GM23338 (cell line): ENCODE data around the gene SF3A1. TPM values are rescaled to one million over a fixed set of nuclear protein-coding genes. Genes with fewer than 3 reads are reported as not detected.
"Not testable (repeated sequence)": the region's sequence is repeated elsewhere in the genome, so short reads cannot be mapped to it uniquely, and the experiment has no call there.

Experiments
- ATAC-seq: fragments of 200-7000 bp; cut with Tn5 transposase; 3 replicates; pipeline ENCODE4 v1.9.1; 2020
- DNase-seq: peaks from one replicate; pipeline ENCODE4 v3.0.0-alpha.2; 2015; ENCODE audit warnings: low spot score
- H2AFZ ChIP-seq: fragments of 200-600 bp; sonication (generic); 2 replicates; pipeline ENCODE4 v1.8.0; 2016; ENCODE audit warnings: antibody characterized with exemption, mild to moderate bottlenecking, moderate library complexity
- H3F3A ChIP-seq: fragments of 200-600 bp; sonication (generic); replicated peaks from 2 replicates; pipeline ENCODE4 v1.8.0; 2017; ENCODE audit warnings: antibody characterized with exemption, mixed run types, low read depth
- H3K27ac ChIP-seq: fragments of 200-600 bp; sonication (generic); 2 replicates; pipeline ENCODE4 v1.6.1; 2016; ENCODE audit warnings: low read depth
- H3K27me3 ChIP-seq: fragments of 200-600 bp; sonication (generic); 2 replicates; pipeline ENCODE4 v1.8.0; 2016; ENCODE audit warnings: mild to moderate bottlenecking, mixed run types, moderate library complexity; ENCODE audit not compliant: insufficient read depth
- H3K36me3 ChIP-seq: fragments of 200-600 bp; sonication (generic); 2 replicates; pipeline ENCODE4 v1.8.0; 2016; ENCODE audit warnings: mild to moderate bottlenecking; ENCODE audit not compliant: insufficient read depth
- H3K4me1 ChIP-seq: fragments of 200-600 bp; sonication (generic); 2 replicates; pipeline ENCODE4 v1.8.0; 2016; ENCODE audit warnings: mild to moderate bottlenecking, moderate library complexity; ENCODE audit not compliant: insufficient read depth
- H3K4me2 ChIP-seq: fragments of 200-600 bp; sonication (generic); 2 replicates; pipeline ENCODE4 v1.7.1; 2017; ENCODE audit warnings: mixed run types
- H3K4me3 ChIP-seq: fragments of 200-600 bp; sonication (generic); 2 replicates; pipeline ENCODE4 v1.6.1; 2016; ENCODE audit warnings: mixed run types
- H3K79me2 ChIP-seq: fragments of 200-600 bp; sonication (generic); replicated peaks from 2 replicates; pipeline ENCODE4 v1.8.0; 2017; ENCODE audit warnings: mild to moderate bottlenecking; ENCODE audit not compliant: insufficient read depth
- H3K9me2 ChIP-seq: fragments of 200-600 bp; sonication (generic); 2 replicates; pipeline ENCODE4 v1.8.0; 2017; ENCODE audit not compliant: insufficient read depth
- H4K20me1 ChIP-seq: fragments of 200-600 bp; sonication (generic); replicated peaks from 2 replicates; pipeline ENCODE4 v1.8.0; 2017; ENCODE audit warnings: mild to moderate bottlenecking; ENCODE audit not compliant: insufficient read depth
- H3K27ac Mint-ChIP-seq: 2 replicates; pipeline ENCODE4 v1.8.0; 2020; ENCODE audit warnings: inconsistent platforms, mild to moderate bottlenecking, moderate library complexity, mixed read lengths
- H3K27me3 Mint-ChIP-seq: 3 replicates; pipeline ENCODE4 v1.8.0; 2022; ENCODE audit warnings: low read depth, mild to moderate bottlenecking, moderate library complexity, mixed read lengths, inconsistent platforms; ENCODE audit not compliant: insufficient read depth, poor library complexity
- H3K36me3 Mint-ChIP-seq: 3 replicates; pipeline ENCODE4 v1.8.0; 2021; ENCODE audit warnings: low read depth, mild to moderate bottlenecking, inconsistent platforms, moderate library complexity, mixed read lengths
- H3K4me1 Mint-ChIP-seq: 3 replicates; pipeline ENCODE4 v1.8.0; 2020; ENCODE audit warnings: mild to moderate bottlenecking, inconsistent platforms, mixed read lengths
- H3K4me3 Mint-ChIP-seq: 3 replicates; pipeline ENCODE4 v1.8.0; 2021; ENCODE audit warnings: moderate library complexity, mild to moderate bottlenecking, inconsistent platforms, mixed read lengths
- H3K9me3 Mint-ChIP-seq: 3 replicates; pipeline ENCODE4 v1.8.0; 2020; ENCODE audit warnings: moderate library complexity, mild to moderate bottlenecking, inconsistent platforms, mixed read lengths
- CREB1 ChIP-seq: fragments of 250-450 bp; sonication (Bioruptor Pico); IDR thresholded peaks from 2 replicates; pipeline ENCODE4 v1.5.0; 2020; ENCODE audit warnings: low read depth, mild to moderate bottlenecking, moderate library complexity
- JUNB ChIP-seq: IDR thresholded peaks from one replicate; pipeline ENCODE4 v1.6.1; 2016; ENCODE audit warnings: antibody characterized with exemption; ENCODE audit not compliant: unreplicated experiment
- ZNF331 ChIP-seq: fragments of 250-450 bp; sonication (Bioruptor Pico); IDR thresholded peaks from 2 replicates; pipeline ENCODE4 v1.5.0; 2020; ENCODE audit warnings: low read depth, mild to moderate bottlenecking, moderate library complexity
- polyA plus RNA-seq: library from polyadenylated mRNA; unstranded; fragments of >200 nt; fragmentation: Nextera tagmentation; extraction: Ambion mirVana; gene quantifications from 2 replicates; pipeline ENCODE4 v1.2.1, GENCODE V29; 2016
- total RNA-seq: library from RNA; depleted of rRNA; stranded (reverse); fragments of >200 nt; shearing (Covaris generic); gene quantifications from 2 replicates; pipeline ENCODE4 v1.2.3, GENCODE V29; 2014
- TF ChIP-seq, protein P1 (sequence below), 2 experiments: fragments of 200-600 bp in 1 of 2; sonication (generic) in 1 of 2; conservative IDR thresholded peaks; 2 replicates each; pipeline versions ENCODE4 v1.5.1 to v1.6.1; 2016 to 2017; ENCODE audit warnings: antibody characterized with exemption in 2 of 2, low read depth in 2 of 2, mild to moderate bottlenecking in 2 of 2, moderate library complexity in 1 of 2
- TF ChIP-seq, protein P2 (sequence below): IDR thresholded peaks from one replicate; pipeline ENCODE4 v1.6.1; 2018; ENCODE audit warnings: antibody characterized with exemption; ENCODE audit not compliant: unreplicated experiment

The SF3A1 gene
- total and polyA plus RNA-seq, 2 experiments from 2014 or later: 107 to 108 TPM

DNA sequence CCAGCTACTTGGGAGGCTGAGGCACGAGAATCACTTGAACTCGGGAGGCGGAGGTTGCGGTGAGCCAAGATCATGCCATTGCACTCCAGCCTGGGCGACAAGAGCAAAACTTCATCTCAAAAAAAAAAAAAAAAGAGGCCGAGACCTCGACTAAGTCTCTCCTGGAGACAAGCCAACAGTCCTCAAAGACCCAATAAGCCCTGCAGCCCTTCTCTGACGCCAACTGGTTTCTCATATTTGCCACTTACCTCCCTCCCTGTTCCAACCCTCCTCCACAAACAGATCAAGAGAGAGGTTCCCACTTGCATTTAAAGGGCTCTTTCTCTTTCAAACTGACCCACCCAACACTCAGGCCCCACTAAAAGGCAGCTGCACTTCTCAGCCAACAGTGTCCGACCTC is 18.4 kb downstream of the SF3A1 start:
- not testable (repeated sequence) for H3K4me1 Mint-ChIP-seq, ATAC-seq, H3K4me3 Mint-ChIP-seq, H3K79me2 ChIP-seq, H3K27ac ChIP-seq, H3K27me3 ChIP-seq, H2AFZ ChIP-seq, H3K9me3 Mint-ChIP-seq, H3K27ac Mint-ChIP-seq, H3K4me2 ChIP-seq, H3K4me1 ChIP-seq, H3K27me3 Mint-ChIP-seq, H3K4me3 ChIP-seq, H3F3A ChIP-seq, H4K20me1 ChIP-seq, DNase-seq, H3K9me2 ChIP-seq
- H3K36me3 Mint-ChIP-seq: peaks cover 99% of the 10 kb centered on the region
- H3K36me3 ChIP-seq: peaks cover 68% of the 10 kb centered on the region

DNA sequence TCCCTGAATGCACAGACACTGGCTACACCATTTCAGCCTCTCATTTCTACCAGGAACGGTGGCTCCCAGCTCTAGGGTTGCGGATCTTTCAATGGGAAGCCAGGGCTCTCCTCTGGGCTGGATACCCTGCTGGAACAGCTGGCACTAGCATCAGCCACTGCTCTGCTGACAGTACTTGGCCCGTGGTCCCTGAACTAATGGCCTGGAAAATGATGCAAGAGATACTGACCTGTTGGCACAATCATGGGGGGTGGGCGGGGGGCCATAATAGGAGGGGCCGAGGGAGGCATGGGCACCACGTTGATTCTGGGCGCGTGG is 19.3 kb downstream of the SF3A1 start:
- H2AFZ ChIP-seq: no peak overlapping the region
- H4K20me1 ChIP-seq: peaks cover 10% of the 10 kb centered on the region
- Mint-ChIP-seq H3K36me3 (peaks cover 99% of the 10 kb centered on the region), H3K9me3 (no peaks in the 10 kb centered on the region), H3K27ac (no peak overlapping the region), H3K4me3 (no peak overlapping the region), H3K4me1 (no peaks in the 10 kb centered on the region), H3K27me3 (peaks cover 5% of the 10 kb centered on the region)
- no peak overlapping the region for H3K27ac ChIP-seq
- no peaks in the 10 kb centered on the region for H3K4me1 ChIP-seq
- H3K36me3 ChIP-seq: peaks cover 64% of the 10 kb centered on the region
- no peaks in the 10 kb centered on the region for H3K27me3 ChIP-seq
- H3F3A ChIP-seq: no peaks in the 10 kb centered on the region
- H3K4me3 ChIP-seq: no peak overlapping the region
- no peak for ATAC-seq
- no peaks in the 10 kb centered on the region for H3K79me2 ChIP-seq
- no peak overlapping the region for H3K4me2 ChIP-seq
- no peaks in the 10 kb centered on the region for H3K9me2 ChIP-seq
- TF ChIP-seq, protein P1, sequence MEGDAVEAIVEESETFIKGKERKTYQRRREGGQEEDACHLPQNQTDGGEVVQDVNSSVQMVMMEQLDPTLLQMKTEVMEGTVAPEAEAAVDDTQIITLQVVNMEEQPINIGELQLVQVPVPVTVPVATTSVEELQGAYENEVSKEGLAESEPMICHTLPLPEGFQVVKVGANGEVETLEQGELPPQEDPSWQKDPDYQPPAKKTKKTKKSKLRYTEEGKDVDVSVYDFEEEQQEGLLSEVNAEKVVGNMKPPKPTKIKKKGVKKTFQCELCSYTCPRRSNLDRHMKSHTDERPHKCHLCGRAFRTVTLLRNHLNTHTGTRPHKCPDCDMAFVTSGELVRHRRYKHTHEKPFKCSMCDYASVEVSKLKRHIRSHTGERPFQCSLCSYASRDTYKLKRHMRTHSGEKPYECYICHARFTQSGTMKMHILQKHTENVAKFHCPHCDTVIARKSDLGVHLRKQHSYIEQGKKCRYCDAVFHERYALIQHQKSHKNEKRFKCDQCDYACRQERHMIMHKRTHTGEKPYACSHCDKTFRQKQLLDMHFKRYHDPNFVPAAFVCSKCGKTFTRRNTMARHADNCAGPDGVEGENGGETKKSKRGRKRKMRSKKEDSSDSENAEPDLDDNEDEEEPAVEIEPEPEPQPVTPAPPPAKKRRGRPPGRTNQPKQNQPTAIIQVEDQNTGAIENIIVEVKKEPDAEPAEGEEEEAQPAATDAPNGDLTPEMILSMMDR (conservative IDR thresholded peaks at IDR 0.05; ENCODE audit: low read depth in 2 of 2): no peak
- TF ChIP-seq JUNB (no peak), CREB1 (no peak), ZNF331 (CRISPR knock-in tag) (no peak)
- TF ChIP-seq, protein P2, sequence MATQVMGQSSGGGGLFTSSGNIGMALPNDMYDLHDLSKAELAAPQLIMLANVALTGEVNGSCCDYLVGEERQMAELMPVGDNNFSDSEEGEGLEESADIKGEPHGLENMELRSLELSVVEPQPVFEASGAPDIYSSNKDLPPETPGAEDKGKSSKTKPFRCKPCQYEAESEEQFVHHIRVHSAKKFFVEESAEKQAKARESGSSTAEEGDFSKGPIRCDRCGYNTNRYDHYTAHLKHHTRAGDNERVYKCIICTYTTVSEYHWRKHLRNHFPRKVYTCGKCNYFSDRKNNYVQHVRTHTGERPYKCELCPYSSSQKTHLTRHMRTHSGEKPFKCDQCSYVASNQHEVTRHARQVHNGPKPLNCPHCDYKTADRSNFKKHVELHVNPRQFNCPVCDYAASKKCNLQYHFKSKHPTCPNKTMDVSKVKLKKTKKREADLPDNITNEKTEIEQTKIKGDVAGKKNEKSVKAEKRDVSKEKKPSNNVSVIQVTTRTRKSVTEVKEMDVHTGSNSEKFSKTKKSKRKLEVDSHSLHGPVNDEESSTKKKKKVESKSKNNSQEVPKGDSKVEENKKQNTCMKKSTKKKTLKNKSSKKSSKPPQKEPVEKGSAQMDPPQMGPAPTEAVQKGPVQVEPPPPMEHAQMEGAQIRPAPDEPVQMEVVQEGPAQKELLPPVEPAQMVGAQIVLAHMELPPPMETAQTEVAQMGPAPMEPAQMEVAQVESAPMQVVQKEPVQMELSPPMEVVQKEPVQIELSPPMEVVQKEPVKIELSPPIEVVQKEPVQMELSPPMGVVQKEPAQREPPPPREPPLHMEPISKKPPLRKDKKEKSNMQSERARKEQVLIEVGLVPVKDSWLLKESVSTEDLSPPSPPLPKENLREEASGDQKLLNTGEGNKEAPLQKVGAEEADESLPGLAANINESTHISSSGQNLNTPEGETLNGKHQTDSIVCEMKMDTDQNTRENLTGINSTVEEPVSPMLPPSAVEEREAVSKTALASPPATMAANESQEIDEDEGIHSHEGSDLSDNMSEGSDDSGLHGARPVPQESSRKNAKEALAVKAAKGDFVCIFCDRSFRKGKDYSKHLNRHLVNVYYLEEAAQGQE: no peak
- no peak for DNase-seq
